ENCODE measurements around the gene GRIK2.

DNA sequence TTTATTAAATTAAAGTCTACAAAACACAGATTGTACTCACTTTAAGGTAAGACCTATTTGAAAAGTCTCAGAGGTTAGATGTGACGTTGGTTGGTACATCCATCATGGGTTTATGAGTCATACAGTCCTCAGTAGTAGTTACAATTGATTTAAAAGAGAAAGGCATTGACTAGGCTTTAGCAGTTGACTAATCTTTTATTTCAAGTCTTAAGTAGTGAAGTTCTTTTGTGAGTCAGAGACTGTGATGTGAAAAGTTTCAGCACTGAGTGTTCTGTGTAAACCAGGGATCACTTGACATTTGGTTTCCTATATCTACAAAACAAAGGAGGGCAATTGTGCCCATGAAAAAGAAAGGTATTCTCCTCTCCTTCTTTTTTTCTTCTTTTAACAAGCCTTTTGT, 221.3 kb downstream of the GRIK2 start:
- TF ChIP-seq REST (IDR thresholded peaks at IDR 0.05; ENCODE audit: insufficient read depth in 1 of 2, low read depth in 2 of 2, low read length in 2 of 2) (no peak), SIN3A (IDR thresholded peaks at IDR 0.05; ENCODE audit: borderline replicate concordance, insufficient read depth, low read length) (no peak), TAF1 (IDR thresholded peaks at IDR 0.05; ENCODE audit: borderline replicate concordance, insufficient read depth, low read length) (no peak), POLR2AphosphoS5 (IDR thresholded peaks at IDR 0.05; ENCODE audit: low read depth, low read length) (no peak), FOXP2 (optimal IDR thresholded peaks at IDR 0.05; ENCODE audit: borderline replicate concordance, extremely low read depth, extremely low read length, insufficient read depth) (no peak)

All from PFSK-1 (cell line).